Keratinocyte (primary cell): Measurements from ENCODE around the gene TXNRD1.

ENCODE experiments used
- CTCF ChIP-seq, 3 experiments: IDR thresholded peaks in 1 of 3; conservative IDR thresholded peaks in 1 of 3; optimal IDR thresholded peaks in 1 of 3; 2 replicates in 2 of 3; 3 replicates in 1 of 3; pipeline versions ENCODE3 to v1.5.1; 2011; ENCODE audit warnings: low read length in 3 of 3, mild to moderate bottlenecking in 3 of 3, moderate library complexity in 2 of 3, control low read depth in 1 of 3, inconsistent platforms in 1 of 3; ENCODE audit not compliant: insufficient read depth in 2 of 3; ENCODE audit errors: extremely low read depth in 1 of 3
- EZH2 ChIP-seq: IDR thresholded peaks from one replicate; pipeline ENCODE4 v1.6.1; 2012; ENCODE audit warnings: inconsistent platforms, mild to moderate bottlenecking, low read length, moderate library complexity

GRCh38 chr12:104355630-104356029 is 140.1 kb downstream of the TXNRD1 start:
- no peak for TF ChIP-seq CTCF (optimal IDR thresholded peaks at IDR 0.05 in 1 of 3, IDR thresholded peaks at IDR 0.05 in 1 of 3, conservative IDR thresholded peaks at IDR 0.05 in 1 of 3; ENCODE audit: extremely low read depth in 1 of 3, insufficient read depth in 2 of 3, low read length in 3 of 3)
- no peak for TF ChIP-seq EZH2
